Stimulated activated CD4-positive, alpha-beta T cell treated with anti-CD3 and anti-CD28 coated beads, Interleukin-15, amount 100 ng/mL, for 24 hours (primary cell): Measurements from ENCODE around the gene CDC7.
"Not testable (repeated sequence)": the region's sequence is repeated elsewhere in the genome, so short reads cannot be mapped to it uniquely, and the experiment has no call there.

Experiments
- DNase-seq: peaks from one replicate; pipeline ENCODE4 v3.0.0-alpha.2; 2020

The CDC7 gene

GRCh38 chr1:91511386-91511785 lies 10.7 kb downstream of the CDC7 start:
- no peak for DNase-seq

- DNase-seq: no peak
Measured at GRCh38 chr1:91513160-91513559, 12.5 kb downstream of the CDC7 start.

GRCh38 chr1:91513706-91514105 lies 13.1 kb downstream of the CDC7 start:
- DNase-seq: no peak

GRCh38 chr1:91515994-91516393 lies 15.3 kb downstream of the CDC7 start:
- DNase-seq: no peak

GRCh38 chr1:91516605-91517004 lies 16.0 kb downstream of the CDC7 start:
- DNase-seq: not testable (repeated sequence)

- DNase-seq: not testable (repeated sequence)
Measured at GRCh38 chr1:91519167-91519566, 18.5 kb downstream of the CDC7 start.

GRCh38 chr1:91520942-91521507 lies 20.4 kb downstream of the CDC7 start:
- DNase-seq: no peak

GRCh38 chr1:91523482-91523881 lies 22.8 kb downstream of the CDC7 start:
- DNase-seq: peak; percentile 48

GRCh38 chr1:91526496-91526895 lies 25.8 kb downstream of the CDC7 start:
- no peak for DNase-seq

- no peak for DNase-seq
Measured at GRCh38 chr1:91527266-91527765, 26.7 kb downstream of the CDC7 start.

- DNase-seq: no peak
Measured at GRCh38 chr1:91527781-91528180, 27.1 kb downstream of the CDC7 start.

GRCh38 chr1:91529856-91530255 lies 29.2 kb downstream of the CDC7 start:
- no peak for DNase-seq

- DNase-seq: no peak
Measured at GRCh38 chr1:91533361-91534024, 32.8 kb downstream of the CDC7 start.

GRCh38 chr1:91535441-91535840 lies 34.8 kb downstream of the CDC7 start:
- no peak for DNase-seq

- no peak for DNase-seq
Measured at GRCh38 chr1:91537281-91537986, 36.8 kb downstream of the CDC7 start.

- DNase-seq: no peak
Measured at GRCh38 chr1:91537987-91538304, 37.3 kb downstream of the CDC7 start.

- DNase-seq: no peak
Measured at GRCh38 chr1:91540910-91541309, 40.3 kb downstream of the CDC7 start.

GRCh38 chr1:91541918-91542533 lies 41.4 kb downstream of the CDC7 start:
- no peak for DNase-seq

- DNase-seq: no peak
Measured at GRCh38 chr1:91545506-91546300, 45.1 kb downstream of the CDC7 start.

- DNase-seq: no peak
Measured at GRCh38 chr1:91546301-91546581, 45.6 kb downstream of the CDC7 start.

- DNase-seq: no peak
Measured at GRCh38 chr1:91546876-91547275, 46.2 kb downstream of the CDC7 start.

- DNase-seq: peak; percentile 51
Measured at GRCh38 chr1:91548376-91549040, 47.9 kb downstream of the CDC7 start.
